IMR-90 (cell line): ENCODE data around the gene COL9A2. TPM values are rescaled to one million over a fixed set of nuclear protein-coding genes. Genes with fewer than 3 reads are reported as not detected.

Experiments
- ATAC-seq: fragments of 200-7000 bp; cut with Tn5 transposase; 2 replicates; pipeline ENCODE4 v1.9.1; 2020; ENCODE audit warnings: low read depth, mild to moderate bottlenecking, moderate library complexity
- BruUV-seq: library from RNA; stranded (reverse); fragments of 400-500 nt; replicated peaks from 2 replicates; lab custom pipeline; 2021; lab: Mats Ljungman, UMichigan
- CTCF ChIA-PET: fragments of 300-600 bp; formaldehyde crosslinking; extraction: SDS; loops from one replicate; lab custom pipeline; 2021; ENCODE audit warnings: antibody characterized with exemption; lab: Yijun Ruan, JAX
- POLR2A ChIA-PET: fragments of 300-600 bp; sonication (Branson Sonifier 250); formaldehyde crosslinking; loops from one replicate; lab custom pipeline; 2022; ENCODE audit warnings: antibody characterized with exemption; ENCODE audit not compliant: unreplicated experiment; lab: Charles Lee
- DNase-seq: peaks from one replicate; pipeline ENCODE4 v3.0.0; 2013
- H2AFZ ChIP-seq: replicated peaks from 2 replicates; pipeline ENCODE3; 2013; ENCODE audit warnings: low read length, mild to moderate bottlenecking; ENCODE audit not compliant: poor library complexity
- H2AK5ac ChIP-seq: 2 replicates; pipeline ENCODE4 v1.6.1; 2013; ENCODE audit warnings: low read depth, low read length, inconsistent platforms
- H2AK9ac ChIP-seq: replicated peaks from 2 replicates; pipeline ENCODE3; 2013; ENCODE audit warnings: mild to moderate bottlenecking, low read depth, low read length, moderate library complexity; ENCODE audit not compliant: poor library complexity
- H2BK120ac ChIP-seq: 2 replicates; pipeline ENCODE4 v1.6.1; 2013; ENCODE audit warnings: low read depth, low read length, inconsistent platforms
- H2BK15ac ChIP-seq: 3 replicates; pipeline ENCODE4 v1.6.1; 2013; ENCODE audit warnings: low read depth, low read length, inconsistent platforms
- H2BK20ac ChIP-seq: 2 replicates; pipeline ENCODE4 v1.6.1; 2013; ENCODE audit warnings: low read depth, mild to moderate bottlenecking, inconsistent platforms, low read length, moderate library complexity
- H2BK5ac ChIP-seq: 2 replicates; pipeline ENCODE4 v1.6.1; 2013; ENCODE audit warnings: mild to moderate bottlenecking, low read depth, low read length, inconsistent platforms; ENCODE audit not compliant: poor library complexity, severe bottlenecking
- H3K14ac ChIP-seq: replicated peaks from 2 replicates; pipeline ENCODE4 v1.6.1; 2013; ENCODE audit warnings: low read depth, low read length, inconsistent platforms
- H3K18ac ChIP-seq: 2 replicates; pipeline ENCODE4 v1.6.1; 2013; ENCODE audit warnings: low read depth, low read length, control low read depth
- H3K23ac ChIP-seq: 2 replicates; pipeline ENCODE4 v1.6.1; 2013; ENCODE audit warnings: low read depth, low read length, inconsistent platforms
- H3K27ac ChIP-seq: 2 replicates; pipeline ENCODE4 v1.5.1; 2013; ENCODE audit warnings: mild to moderate bottlenecking, control low read depth, low read length; ENCODE audit not compliant: insufficient read depth
- H3K27me3 ChIP-seq: 2 replicates; pipeline ENCODE4 v1.6.1; 2013; ENCODE audit warnings: low read length; ENCODE audit not compliant: control insufficient read depth, insufficient read depth
- H3K36me3 ChIP-seq: 2 replicates; pipeline ENCODE4 v1.6.1; 2013; ENCODE audit warnings: low read length, mixed read lengths; ENCODE audit not compliant: control insufficient read depth, insufficient read depth
- H3K4ac ChIP-seq: 2 replicates; pipeline ENCODE4 v1.6.1; 2013; ENCODE audit warnings: low read depth, low read length, inconsistent platforms
- H3K4me1 ChIP-seq: 2 replicates; pipeline ENCODE4 v1.6.1; 2013; ENCODE audit warnings: low read length, mixed read lengths; ENCODE audit not compliant: control insufficient read depth, insufficient read depth
- H3K4me2 ChIP-seq: 2 replicates; pipeline ENCODE4 v1.6.1; 2013; ENCODE audit warnings: low read depth, mild to moderate bottlenecking, control low read depth, low read length, moderate library complexity
- H3K4me3 ChIP-seq: 2 replicates; pipeline ENCODE4 v1.5.1; 2013; ENCODE audit warnings: low read depth, mild to moderate bottlenecking, control low read depth, low read length, moderate library complexity; ENCODE audit not compliant: insufficient read depth
- H3K56ac ChIP-seq: 2 replicates; pipeline ENCODE4 v1.6.1; 2013; ENCODE audit warnings: low read length, inconsistent platforms; ENCODE audit not compliant: insufficient read depth; ENCODE audit errors: extremely low read depth
- H3K79me1 ChIP-seq, 2 experiments: 2 replicates each; pipeline ENCODE4 v1.6.1; 2013; ENCODE audit warnings: low read length in 2 of 2, inconsistent platforms in 1 of 2, low read depth in 1 of 2
- H3K9ac ChIP-seq: 2 replicates; pipeline ENCODE4 v1.6.1; 2013; ENCODE audit warnings: low read depth, low read length, control low read depth
- H3K9me1 ChIP-seq: 2 replicates; pipeline ENCODE4 v1.6.1; 2013; ENCODE audit warnings: low read length, inconsistent platforms; ENCODE audit not compliant: insufficient read depth
- H3K9me3 ChIP-seq: 2 replicates; pipeline ENCODE4 v1.6.1; 2013; ENCODE audit warnings: low read length; ENCODE audit not compliant: control insufficient read depth, insufficient read depth
- H4K20me1 ChIP-seq: 2 replicates; pipeline ENCODE4 v1.6.1; 2013; ENCODE audit warnings: low read length, inconsistent platforms; ENCODE audit not compliant: insufficient read depth
- H4K5ac ChIP-seq: 2 replicates; pipeline ENCODE4 v1.6.1; 2013; ENCODE audit warnings: mild to moderate bottlenecking, low read depth, low read length, control low read depth
- H4K8ac ChIP-seq, 2 experiments: 2 replicates each; pipeline ENCODE4 v1.6.1; 2013; ENCODE audit warnings: low read depth in 2 of 2, low read length in 2 of 2, control low read depth in 1 of 2, inconsistent platforms in 1 of 2
- H4K91ac ChIP-seq: 2 replicates; pipeline ENCODE4 v1.6.1; 2013; ENCODE audit warnings: low read depth, low read length, inconsistent platforms; ENCODE audit not compliant: insufficient read depth
- NFE2L2 ChIP-seq: fragments of 150-350 bp; IDR thresholded peaks from 2 replicates; pipeline ENCODE4 v1.6.1; 2016; ENCODE audit warnings: low read depth, mild to moderate bottlenecking, low read length
- RAD21 ChIP-seq: IDR thresholded peaks from 2 replicates; pipeline ENCODE4 v1.6.1; 2012; ENCODE audit warnings: low read length, improper control_type of control experiment
- RCOR1 ChIP-seq: IDR thresholded peaks from 2 replicates; pipeline ENCODE4 v1.6.1; 2012; ENCODE audit warnings: mild to moderate bottlenecking, low read length, improper control_type of control experiment; ENCODE audit not compliant: insufficient replicate concordance
- WGBS, 2 experiments: methylation state at CpG; one replicate each; pipeline versions ENCODE4 v1.1.5 to v1.1.7; 2013; ENCODE audit warnings: missing lambda C conversion rate in 2 of 2; ENCODE audit not compliant: insufficient read length in 1 of 2; ENCODE audit errors: extremely low coverage in 2 of 2; 5-methylcytosine and 5-hydroxymethylcytosine counted together
- dilution Hi-C: fragments of 300-500 bp; cut with HindIII; formaldehyde crosslinking; loops from one replicate; pipeline ENCODE4 v1.14.3; 2018; ENCODE audit warnings: low sequenced_read_pairs; ENCODE audit not compliant: unreplicated experiment
- in situ Hi-C: fragments of 300-500 bp; cut with MboI; formaldehyde crosslinking; loops from 3 replicates; pipeline ENCODE4 v1.14.3; 2019; ENCODE audit warnings: low sequenced_read_pairs, inconsistent platforms, mixed read lengths
- intact Hi-C: fragments of 100-400 bp; cut with micrococcal nuclease; formaldehyde crosslinking; loops from 2 replicates; pipeline ENCODE4 v1.10.0; 2022
- polyA plus RNA-seq, 3 experiments: library from polyadenylated mRNA; depleted of rRNA; stranded (reverse); fragments of >200 nt; gene quantifications; 2 replicates each; pipeline ENCODE4 v1.2.3, GENCODE V29; 2012; ENCODE audit warnings: low replicate concordance in 1 of 3
- total RNA-seq: library from RNA; depleted of rRNA; stranded (reverse); fragments of >200 nt; gene quantifications from 2 replicates; pipeline ENCODE4 v1.2.3, GENCODE V29; 2012
- TF ChIP-seq, protein P1 (sequence below): conservative IDR thresholded peaks from 2 replicates; pipeline ENCODE4 v1.5.1; 2012; ENCODE audit warnings: mild to moderate bottlenecking, low read depth, low read length, improper control_type of control experiment

COL9A2 gene
- total and polyA plus RNA-seq, 2 of the 4 experiments (the other 2 are of a cell fraction), result 0.90 to 1.6 TPM

DNA sequence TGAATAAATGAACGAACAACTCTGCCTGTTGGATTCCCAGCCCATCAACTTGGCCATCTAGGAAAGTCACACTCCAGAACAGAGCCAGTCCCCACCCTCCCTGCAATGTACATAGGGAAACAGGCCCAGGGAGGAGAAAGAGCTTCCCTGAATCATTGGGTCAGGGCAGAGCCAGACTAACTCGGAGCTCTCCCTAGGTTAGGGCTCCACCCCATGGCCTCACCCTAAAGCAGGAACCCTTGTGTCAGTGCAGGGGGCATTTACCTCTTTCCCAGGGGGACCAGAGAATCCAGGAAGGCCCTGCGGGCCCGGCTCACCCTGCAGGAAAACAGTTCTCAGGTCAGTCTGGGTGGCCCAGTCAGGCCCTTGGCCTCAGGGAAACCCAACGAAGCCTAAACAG lies 11.6 kb downstream of the COL9A2 start:
- ATAC-seq (peak; percentile 48), DNase-seq (no peak)
- no peak overlapping the region for H2AFZ ChIP-seq
- no peak overlapping the region for H2BK5ac ChIP-seq
- H2BK15ac ChIP-seq, result no peak overlapping the region
- no peak overlapping the region for H3K4me3 ChIP-seq
- H2AK9ac ChIP-seq, result no peak overlapping the region
- no TSS peak for BruUV-seq
- H3K79me1 ChIP-seq, result no peaks in the 10 kb centered on the region
- H3K9me1 ChIP-seq, result no peaks in the 10 kb centered on the region; the same call in 1 of the 2 replicates
- H3K9me3 ChIP-seq, result no peaks in the 10 kb centered on the region
- no peak overlapping the region for H3K9ac ChIP-seq
- dilution Hi-C loops (no loop called here), intact Hi-C loops (no loop called here), in situ Hi-C loops (no loop called here)
- no peak overlapping the region for H4K8ac ChIP-seq
- H3K27ac ChIP-seq, result no peak overlapping the region
- H4K20me1 ChIP-seq, result no peaks in the 10 kb centered on the region
- no peaks in the 10 kb centered on the region for H3K36me3 ChIP-seq
- H3K4me2 ChIP-seq, result no peak overlapping the region
- H2BK20ac ChIP-seq, result no peak overlapping the region
- no peaks in the 10 kb centered on the region for H3K4me1 ChIP-seq
- H3K4ac ChIP-seq, result no peak overlapping the region
- H3K23ac ChIP-seq, result no peak overlapping the region
- no peaks in the 10 kb centered on the region; the same call in 1 of the 2 replicates for H3K27me3 ChIP-seq
- CTCF ChIA-PET, result interaction anchor here (1.0 kb wide), 1 partner anchor 155 kb away, joined by 3 read pairs; no protein-coding TSS in a partner anchor
- no peak overlapping the region for H4K91ac ChIP-seq
- no peak overlapping the region for H3K56ac ChIP-seq
- no peak overlapping the region for H4K5ac ChIP-seq
- H3K14ac ChIP-seq, result 0 out of 2 replicates have a peak overlapping the region, but pooled peaks have one; percentile 13
- H3K18ac ChIP-seq, result no peak overlapping the region
- no peak overlapping the region for H2AK5ac ChIP-seq
- POLR2A ChIA-PET, result interaction anchor here (0.6 kb wide), 1 partner anchor 228 kb away, joined by 3 read pairs; no protein-coding TSS in a partner anchor
- 86% methylated on average over 1 of the region's 5 CpGs; no CpG with 5 or more reads in 1 of the 2 experiments for WGBS, 2 experiments
- H2BK120ac ChIP-seq, result no peak overlapping the region
- TF ChIP-seq RAD21, result peak; percentile 37
- TF ChIP-seq, protein P1, sequence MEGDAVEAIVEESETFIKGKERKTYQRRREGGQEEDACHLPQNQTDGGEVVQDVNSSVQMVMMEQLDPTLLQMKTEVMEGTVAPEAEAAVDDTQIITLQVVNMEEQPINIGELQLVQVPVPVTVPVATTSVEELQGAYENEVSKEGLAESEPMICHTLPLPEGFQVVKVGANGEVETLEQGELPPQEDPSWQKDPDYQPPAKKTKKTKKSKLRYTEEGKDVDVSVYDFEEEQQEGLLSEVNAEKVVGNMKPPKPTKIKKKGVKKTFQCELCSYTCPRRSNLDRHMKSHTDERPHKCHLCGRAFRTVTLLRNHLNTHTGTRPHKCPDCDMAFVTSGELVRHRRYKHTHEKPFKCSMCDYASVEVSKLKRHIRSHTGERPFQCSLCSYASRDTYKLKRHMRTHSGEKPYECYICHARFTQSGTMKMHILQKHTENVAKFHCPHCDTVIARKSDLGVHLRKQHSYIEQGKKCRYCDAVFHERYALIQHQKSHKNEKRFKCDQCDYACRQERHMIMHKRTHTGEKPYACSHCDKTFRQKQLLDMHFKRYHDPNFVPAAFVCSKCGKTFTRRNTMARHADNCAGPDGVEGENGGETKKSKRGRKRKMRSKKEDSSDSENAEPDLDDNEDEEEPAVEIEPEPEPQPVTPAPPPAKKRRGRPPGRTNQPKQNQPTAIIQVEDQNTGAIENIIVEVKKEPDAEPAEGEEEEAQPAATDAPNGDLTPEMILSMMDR, result peak; percentile 29
- TF ChIP-seq NFE2L2, result no peak
- no peak for TF ChIP-seq RCOR1
